Lower leg skin (tissue), 4 donors: ENCODE measurements around the gene ACOXL. TPM values are rescaled to one million over a fixed set of nuclear protein-coding genes. Genes with fewer than 3 reads are reported as not detected.

Source experiments
- DNase-seq, 2 donors: peaks; one replicate each; pipeline ENCODE4 v3.0.0-alpha.2; 2019; ENCODE audit warnings: low spot score in 2 of 2
- H3K4me3 ChIP-seq: fragments of 200-600 bp; sonication (generic); 2 replicates; pipeline ENCODE4 v1.5.1; 2017; ENCODE audit warnings: mild to moderate bottlenecking, low read depth; ENCODE audit not compliant: poor library complexity, severe bottlenecking
- CTCF ChIP-seq, 3 donors: fragments of 450-650 bp; IDR thresholded peaks; one replicate each; pipeline ENCODE4 v1.5.1; 2016; ENCODE audit warnings: antibody characterized with exemption in 3 of 3, mild to moderate bottlenecking in 3 of 3, moderate library complexity in 2 of 3
- POLR2A ChIP-seq, 2 donors: fragments of 450-650 bp; IDR thresholded peaks; one replicate each; pipeline ENCODE4 v1.6.1; 2016 to 2017; ENCODE audit warnings: antibody characterized with exemption in 2 of 2, mild to moderate bottlenecking in 1 of 2, moderate library complexity in 1 of 2
- WGBS, 2 donors: methylation state at CpG; one replicate each; pipeline ENCODE4 v1.1.5; 2018; 5-methylcytosine and 5-hydroxymethylcytosine counted together
- intact Hi-C: fragments of 100-400 bp; cut with DNase I; formaldehyde crosslinking; loops from one replicate; pipeline ENCODE4 v1.15.0; 2023; ENCODE audit warnings: low total_unique reads
- total RNA-seq, 4 donors: library from RNA; depleted of rRNA; stranded (reverse); fragments of >200 nt; gene quantifications; one replicate each; pipeline ENCODE4 v1.1.0, GENCODE V29; 2016

Gene ACOXL
- total RNA-seq, 4 donors from 2014 or later = not detected

- H3K4me3 ChIP-seq = no peak overlapping the region
- intact Hi-C loops = no loop called here
- WGBS, 2 donors = 78 to 81% methylated on average over 8 of the region's 8 CpGs
- no peak for DNase-seq
- TF ChIP-seq CTCF (IDR thresholded peaks at IDR 0.05) (no peak), POLR2A (IDR thresholded peaks at IDR 0.05) (no peak)
These were observed 134.1 kb downstream of the ACOXL start for GRCh38 chr2:110866466-110866865.

DNA sequence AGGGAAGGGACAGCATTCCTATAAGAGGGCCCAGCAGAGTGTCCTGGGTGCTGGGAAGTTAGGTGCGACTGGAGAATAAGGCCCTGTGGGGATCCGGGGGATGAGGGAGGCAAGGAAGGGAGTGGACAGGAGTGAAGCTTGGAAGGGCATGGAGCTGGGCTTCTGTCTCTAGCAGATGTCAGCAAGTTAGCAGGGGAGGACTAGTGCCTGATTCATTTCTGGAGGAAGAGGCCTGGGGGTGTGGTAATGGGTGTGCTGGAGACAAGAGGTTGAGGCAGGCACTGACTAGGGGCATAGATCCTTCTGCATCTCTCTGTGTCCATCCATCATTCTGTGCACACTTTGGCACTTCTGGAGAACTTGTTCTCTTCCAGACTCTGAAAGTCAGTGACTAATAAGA lies 134.7 kb downstream of the ACOXL start:
- DNase-seq = no peak
- no peak for TF ChIP-seq CTCF (IDR thresholded peaks at IDR 0.05)
- no peak for TF ChIP-seq POLR2A (IDR thresholded peaks at IDR 0.05)
- WGBS, 2 donors = 97 to 98% methylated on average over 2 of the region's 2 CpGs
- H3K4me3 ChIP-seq = no peak overlapping the region
- intact Hi-C loops = no loop called here

DNA sequence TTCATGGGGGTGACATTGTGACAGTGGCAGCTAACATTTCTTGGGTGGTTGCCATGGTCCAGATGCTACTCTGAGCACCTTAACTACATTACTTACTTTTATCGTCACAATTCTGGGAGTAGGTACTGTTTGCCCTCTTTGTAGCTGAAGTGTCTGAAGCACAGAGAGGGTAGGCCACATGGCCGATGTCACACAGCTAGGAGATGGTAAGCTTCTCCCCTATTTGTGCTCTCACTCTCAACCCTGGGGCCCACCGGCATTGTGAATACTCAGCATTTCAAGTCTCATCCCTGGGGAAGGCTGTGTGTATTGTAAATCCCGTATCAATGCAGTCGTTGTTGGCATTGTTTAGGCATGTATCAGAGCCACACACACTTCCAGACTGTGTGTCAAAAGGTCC lies 136.6 kb downstream of the ACOXL start:
- 71 to 79% methylated on average over 5 of the region's 5 CpGs for WGBS, 2 donors
- H3K4me3 ChIP-seq = no peak overlapping the region
- TF ChIP-seq POLR2A (IDR thresholded peaks at IDR 0.05) = no peak
- no peak for TF ChIP-seq CTCF (IDR thresholded peaks at IDR 0.05)
- intact Hi-C loops = no loop called here
- no peak for DNase-seq

DNA sequence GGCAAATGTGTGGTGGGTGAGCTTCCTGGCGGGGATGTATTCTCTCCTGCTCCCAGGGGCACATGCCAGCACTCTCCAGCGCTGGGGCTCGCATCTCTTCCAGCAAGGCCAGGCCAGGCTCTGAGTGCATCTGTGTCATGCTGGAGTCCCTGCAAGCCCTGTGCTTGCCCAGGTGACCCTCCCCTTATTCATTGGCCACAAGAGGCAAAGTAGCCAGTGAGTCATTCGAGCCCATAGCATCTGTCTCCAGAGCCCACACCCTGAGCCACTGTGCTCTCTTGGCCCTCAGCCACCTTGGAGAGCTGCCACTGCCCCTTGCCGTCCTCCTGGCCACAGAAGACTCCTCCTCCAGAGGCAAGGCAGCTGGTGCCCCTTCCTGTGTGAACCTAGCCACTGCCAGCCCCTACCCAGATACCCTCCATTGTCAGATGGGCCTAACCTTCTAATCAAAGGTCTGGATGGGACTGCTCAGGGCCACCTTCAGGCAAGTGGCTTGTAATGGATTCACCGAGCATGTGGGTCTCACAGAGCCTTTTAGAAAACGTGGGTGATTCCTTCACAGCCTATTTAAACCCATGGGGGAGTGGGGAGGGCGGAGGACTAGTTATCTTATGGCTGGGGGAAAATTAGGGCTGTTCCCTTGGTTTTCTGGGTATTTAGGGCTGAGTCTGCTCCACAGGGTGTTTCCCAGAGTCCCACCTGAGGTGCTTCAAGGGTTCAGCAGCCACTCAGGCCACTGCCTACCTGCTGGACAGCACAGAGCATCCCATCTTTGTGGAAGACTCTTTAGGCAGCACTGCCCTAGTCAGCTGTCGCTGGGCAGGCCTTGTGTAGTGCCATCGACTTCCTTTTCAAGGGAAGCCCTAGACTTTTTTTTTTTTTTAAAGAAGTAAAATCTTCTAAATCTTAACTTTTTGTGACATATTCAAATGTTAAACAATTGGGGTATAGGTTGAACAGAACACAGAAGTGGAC lies 137.4 kb downstream of the ACOXL start:
- no peak overlapping the region for H3K4me3 ChIP-seq
- TF ChIP-seq POLR2A (IDR thresholded peaks at IDR 0.05) (no peak), CTCF (IDR thresholded peaks at IDR 0.05) (no peak)
- WGBS, 2 donors = 69 to 70% methylated on average over 10 of the region's 10 CpGs
- DNase-seq = no peak
- intact Hi-C loops = no loop called here

GRCh38 chr2:110870545-110870944 lies 138.2 kb downstream of the ACOXL start:
- no peak for TF ChIP-seq CTCF (IDR thresholded peaks at IDR 0.05)
- no peak for TF ChIP-seq POLR2A (IDR thresholded peaks at IDR 0.05)
- no peak for DNase-seq
- no peak overlapping the region for H3K4me3 ChIP-seq
- intact Hi-C loops = no loop called here
- WGBS, 2 donors = 50 to 54% methylated on average over 2 of the region's 2 CpGs
